Measurements from ENCODE around the gene VSTM4.

The VSTM4 gene

DNA sequence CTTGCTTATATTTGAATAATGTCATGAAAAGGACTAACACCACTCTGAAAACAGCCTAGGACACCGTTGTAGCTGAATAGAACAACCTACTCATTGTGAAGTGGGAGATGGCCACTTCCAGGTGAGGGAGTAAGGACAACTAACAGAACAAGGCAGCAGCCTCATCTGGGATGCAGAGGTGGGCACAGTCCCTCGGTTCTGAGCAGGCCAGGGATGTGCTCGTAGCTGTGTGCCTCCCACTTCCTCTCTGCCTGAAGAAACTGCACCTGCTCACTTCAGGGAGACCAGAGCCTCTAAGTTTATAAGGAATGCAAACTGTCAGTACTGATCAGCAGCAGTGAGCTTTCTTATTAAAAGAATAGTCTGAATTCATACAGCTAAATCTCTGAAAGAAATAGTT lies 2.5 kb downstream of the VSTM4 start:
- H3K4me3 ChIP-seq (ENCODE audit: low read depth, low read length), result no peak overlapping the region
- DNase-seq (ENCODE audit: low read depth), result no peak

DNA sequence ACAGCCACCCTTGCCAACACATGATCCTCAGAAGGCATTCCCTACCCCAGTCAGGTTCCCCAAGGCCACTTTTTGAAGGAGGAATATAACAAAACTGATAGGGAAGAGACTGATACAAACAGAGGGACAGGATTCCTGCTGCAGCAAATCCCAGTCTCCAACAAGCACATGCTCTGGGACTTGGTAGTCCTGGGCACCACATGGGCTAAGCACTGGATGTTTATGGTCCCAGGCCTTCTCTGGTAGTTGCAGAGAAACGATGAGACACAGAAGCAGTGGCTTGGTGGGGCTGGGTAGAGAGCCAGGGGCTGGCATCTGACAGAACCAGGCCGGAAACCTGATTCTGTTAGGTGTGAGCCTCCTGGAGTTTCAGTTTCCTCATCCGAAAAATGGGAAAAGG lies 3.2 kb downstream of the VSTM4 start:
- no peak for DNase-seq (ENCODE audit: low read depth)
- H3K4me3 ChIP-seq (ENCODE audit: low read depth, low read length), result no peak overlapping the region
- TF ChIP-seq, protein P1, sequence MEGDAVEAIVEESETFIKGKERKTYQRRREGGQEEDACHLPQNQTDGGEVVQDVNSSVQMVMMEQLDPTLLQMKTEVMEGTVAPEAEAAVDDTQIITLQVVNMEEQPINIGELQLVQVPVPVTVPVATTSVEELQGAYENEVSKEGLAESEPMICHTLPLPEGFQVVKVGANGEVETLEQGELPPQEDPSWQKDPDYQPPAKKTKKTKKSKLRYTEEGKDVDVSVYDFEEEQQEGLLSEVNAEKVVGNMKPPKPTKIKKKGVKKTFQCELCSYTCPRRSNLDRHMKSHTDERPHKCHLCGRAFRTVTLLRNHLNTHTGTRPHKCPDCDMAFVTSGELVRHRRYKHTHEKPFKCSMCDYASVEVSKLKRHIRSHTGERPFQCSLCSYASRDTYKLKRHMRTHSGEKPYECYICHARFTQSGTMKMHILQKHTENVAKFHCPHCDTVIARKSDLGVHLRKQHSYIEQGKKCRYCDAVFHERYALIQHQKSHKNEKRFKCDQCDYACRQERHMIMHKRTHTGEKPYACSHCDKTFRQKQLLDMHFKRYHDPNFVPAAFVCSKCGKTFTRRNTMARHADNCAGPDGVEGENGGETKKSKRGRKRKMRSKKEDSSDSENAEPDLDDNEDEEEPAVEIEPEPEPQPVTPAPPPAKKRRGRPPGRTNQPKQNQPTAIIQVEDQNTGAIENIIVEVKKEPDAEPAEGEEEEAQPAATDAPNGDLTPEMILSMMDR (IDR thresholded peaks at IDR 0.05; ENCODE audit: control insufficient read depth, extremely low read depth, insufficient read depth), result no peak

More for the DNA sequence above, 2.5 kb downstream of the VSTM4 start:
- TF ChIP-seq, protein P1 (IDR thresholded peaks at IDR 0.05; ENCODE audit: control insufficient read depth, extremely low read depth, insufficient read depth), result no peak

DNA sequence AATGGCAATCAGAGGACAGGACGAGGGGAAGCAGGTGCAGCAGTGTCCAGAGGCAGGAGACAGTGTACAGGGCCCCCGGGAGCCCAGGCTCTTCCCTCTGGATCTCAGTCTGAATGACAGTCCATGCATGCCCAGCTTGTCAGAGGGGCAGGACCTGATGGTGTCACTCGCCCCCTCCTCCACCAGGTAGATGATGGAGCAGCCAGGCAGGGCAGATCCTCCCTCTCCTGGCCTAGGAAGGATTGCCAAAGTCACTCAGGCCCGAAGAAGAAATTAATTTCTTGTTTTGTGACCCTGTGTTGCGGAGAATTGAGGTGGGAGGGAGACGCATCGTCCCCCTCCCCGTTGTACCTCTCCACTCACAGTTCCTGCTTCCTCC lies 4.0 kb downstream of the VSTM4 start:
- no peak overlapping the region for H3K4me3 ChIP-seq (ENCODE audit: low read depth, low read length)
- TF ChIP-seq, protein P1 (IDR thresholded peaks at IDR 0.05; ENCODE audit: control insufficient read depth, extremely low read depth, insufficient read depth), result no peak
- DNase-seq (ENCODE audit: low read depth), result no peak

DNA sequence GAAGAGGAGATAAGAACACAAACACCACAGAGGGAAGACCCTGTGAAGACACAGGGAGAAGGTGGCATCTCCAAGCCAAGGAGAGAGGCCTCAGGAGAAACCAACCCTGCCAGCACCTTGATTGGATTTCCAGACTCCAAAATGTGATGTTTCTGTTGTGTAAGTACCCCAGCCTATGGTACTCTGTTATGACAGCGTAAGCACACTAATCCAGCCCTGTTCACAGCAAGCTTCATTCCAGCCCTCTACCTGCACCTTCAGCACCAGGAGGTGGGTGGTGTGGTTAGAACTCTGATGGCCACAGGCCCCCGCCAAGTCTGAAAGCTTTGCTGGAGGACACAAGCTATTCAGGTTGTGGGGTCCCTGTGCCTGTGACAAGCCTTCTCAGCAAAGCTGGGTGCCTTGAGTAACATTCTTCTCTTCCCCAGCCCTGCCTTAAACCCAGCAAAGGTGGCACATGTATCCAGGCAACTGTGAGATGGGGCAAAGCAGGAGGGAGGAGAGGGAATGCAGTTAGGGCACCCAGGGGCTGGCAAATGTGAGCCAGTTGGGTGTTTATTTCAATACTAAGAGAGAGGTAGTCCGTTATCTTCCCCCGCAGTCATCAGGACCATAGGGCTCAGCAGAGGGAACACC lies 4.5 kb downstream of the VSTM4 start:
- DNase-seq (ENCODE audit: low read depth), result no peak
- TF ChIP-seq, protein P1 (IDR thresholded peaks at IDR 0.05; ENCODE audit: control insufficient read depth, extremely low read depth, insufficient read depth), result no peak
- H3K4me3 ChIP-seq (ENCODE audit: low read depth, low read length), result no peak overlapping the region

DNA sequence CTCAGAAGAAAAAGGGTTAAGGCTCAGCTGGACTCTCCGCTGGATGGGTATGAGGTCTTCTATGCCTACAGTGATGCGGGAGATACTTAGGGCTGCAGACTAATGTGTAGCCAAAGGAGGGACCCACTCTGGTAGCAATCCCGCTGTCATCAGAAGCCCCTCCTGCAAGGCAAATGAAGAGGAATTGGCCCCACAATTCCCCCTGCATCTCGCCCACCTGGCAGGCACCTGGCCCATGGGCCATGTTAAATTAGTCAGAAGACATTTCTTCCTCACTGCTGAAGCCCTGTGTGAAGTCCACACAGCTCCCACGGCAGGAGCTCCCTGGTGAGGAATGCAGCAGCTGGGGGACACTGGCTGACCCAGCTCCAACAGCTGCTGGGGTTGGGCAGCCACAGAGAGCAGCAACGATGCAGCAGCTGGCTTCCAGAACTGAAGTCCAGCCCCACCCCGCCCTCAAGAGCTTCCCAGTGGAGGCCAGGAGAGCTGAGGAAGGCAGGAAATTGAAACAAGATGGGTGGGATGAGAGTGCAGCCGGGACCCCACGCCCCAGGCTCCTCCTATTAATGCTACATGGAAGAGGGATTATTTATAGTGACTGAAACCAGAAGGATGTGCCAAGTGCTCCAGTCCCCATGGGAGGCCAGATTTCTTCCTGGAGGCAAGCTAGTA lies 5.5 kb downstream of the VSTM4 start:
- no peak overlapping the region for H3K4me3 ChIP-seq (ENCODE audit: low read depth, low read length)
- TF ChIP-seq, protein P1 (IDR thresholded peaks at IDR 0.05; ENCODE audit: control insufficient read depth, extremely low read depth, insufficient read depth), result no peak
- no peak for DNase-seq (ENCODE audit: low read depth)

DNA sequence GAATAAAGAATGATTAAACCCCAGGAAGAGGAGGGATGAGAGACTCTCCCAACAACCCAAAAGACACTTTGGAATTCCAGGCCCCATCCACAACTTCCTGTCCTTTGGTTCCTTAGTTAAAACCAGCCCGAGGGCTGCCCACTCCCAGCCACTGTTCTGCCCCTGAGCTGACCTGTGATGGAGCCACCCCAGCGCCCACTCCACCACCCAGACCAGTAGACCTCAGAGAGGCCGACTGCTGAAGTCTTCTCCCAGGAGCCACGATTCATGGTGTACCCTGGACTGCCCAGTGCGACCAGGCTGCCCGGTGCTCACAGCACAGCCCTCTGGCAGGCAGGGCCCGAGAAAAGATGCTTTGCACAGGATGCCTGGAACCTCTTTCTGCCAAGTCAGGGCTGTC lies 6.7 kb downstream of the VSTM4 start:
- no peak for DNase-seq (ENCODE audit: low read depth)
- TF ChIP-seq, protein P1 (IDR thresholded peaks at IDR 0.05; ENCODE audit: control insufficient read depth, extremely low read depth, insufficient read depth), result no peak
- H3K4me3 ChIP-seq (ENCODE audit: low read depth, low read length), result no peak overlapping the region

DNA sequence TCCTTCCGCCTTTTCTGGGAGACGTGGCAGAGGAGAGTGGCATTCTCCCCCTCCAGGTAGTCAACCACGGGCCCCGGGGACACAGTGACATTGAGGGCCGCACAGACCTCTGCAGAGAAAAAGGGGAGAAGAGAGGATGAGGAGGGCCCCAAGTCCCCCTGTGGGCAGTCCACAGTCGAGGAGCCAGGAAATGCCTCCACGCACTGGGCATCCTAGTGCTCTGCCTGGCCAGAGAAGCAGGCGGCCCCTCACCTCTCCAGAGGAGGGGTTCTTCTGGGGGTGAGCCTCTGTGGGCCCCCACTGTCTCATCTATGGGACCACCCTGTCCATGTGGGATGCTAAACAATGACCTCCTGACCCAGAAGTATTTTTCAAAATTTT lies 7.4 kb downstream of the VSTM4 start:
- no peak overlapping the region for H3K4me3 ChIP-seq (ENCODE audit: low read depth, low read length)
- TF ChIP-seq, protein P1 (IDR thresholded peaks at IDR 0.05; ENCODE audit: control insufficient read depth, extremely low read depth, insufficient read depth), result no peak
- no peak for DNase-seq (ENCODE audit: low read depth)

All from LNCaP clone FGC (cell line).